Breast epithelium (tissue), 4 donors: ENCODE data around the gene SAMD11. TPM values are rescaled to one million over a fixed set of nuclear protein-coding genes. Genes with fewer than 3 reads are reported as not detected.
A peak's percentile ranks its signal among the peaks of the same experiment; 100 is the strongest.

ENCODE experiments used
- DNase-seq, 2 donors: peaks; one replicate each; pipeline ENCODE4 v3.0.0-alpha.2; 2019; ENCODE audit warnings: low spot score in 2 of 2
- H3K27ac ChIP-seq, 2 donors: fragments of 200-600 bp; sonication (generic) in 1 of 2; one replicate each; pipeline ENCODE4 v1.5.1; 2016 to 2019; ENCODE audit warnings: mild to moderate bottlenecking in 1 of 2
- H3K27me3 ChIP-seq, 2 donors: fragments of 200-600 bp; sonication (generic) in 1 of 2; one replicate each; pipeline versions ENCODE4 v1.5.1 to v1.6.0; 2017 to 2019; ENCODE audit warnings: control low read depth in 1 of 2, mild to moderate bottlenecking in 1 of 2
- H3K36me3 ChIP-seq: fragments of 200-600 bp; one replicate; pipeline ENCODE4 v1.5.1; 2019
- H3K4me1 ChIP-seq, 2 donors: fragments of 200-600 bp; sonication (generic); one replicate each; pipeline ENCODE4 v1.5.1; 2016 to 2019; ENCODE audit warnings: control low read depth in 1 of 2
- H3K4me3 ChIP-seq, 3 donors: fragments of 200-600 bp; sonication (generic); 1 replicate in 2 of 3; 2 replicates in 1 of 3; pipeline ENCODE4 v1.5.1; 2016 to 2019; ENCODE audit warnings: mild to moderate bottlenecking in 3 of 3, moderate library complexity in 2 of 3
- H3K9me3 ChIP-seq, 2 donors: fragments of 200-600 bp; sonication (generic) in 1 of 2; one replicate each; pipeline ENCODE4 v1.5.1; 2016 to 2019; ENCODE audit warnings: control low read depth in 1 of 2
- CTCF ChIP-seq, 3 donors: fragments of 450-650 bp; IDR thresholded peaks; one replicate each; pipeline ENCODE4 v1.5.1; 2016 to 2017; ENCODE audit warnings: antibody characterized with exemption in 3 of 3, mild to moderate bottlenecking in 3 of 3, moderate library complexity in 3 of 3
- POLR2A ChIP-seq: fragments of 450-650 bp; IDR thresholded peaks from one replicate; pipeline ENCODE4 v1.6.1; 2016; ENCODE audit warnings: antibody characterized with exemption, mild to moderate bottlenecking, moderate library complexity
- POLR2AphosphoS5 ChIP-seq, 3 donors: sonication (generic); formaldehyde crosslinking; IDR thresholded peaks; one replicate each; pipeline ENCODE4 v1.6.1; 2017; ENCODE audit warnings: antibody characterized with exemption in 3 of 3
- intact Hi-C: fragments of 100-400 bp; cut with DNase I; formaldehyde crosslinking; loops from one replicate; pipeline ENCODE4 v1.15.1; 2023; ENCODE audit warnings: low total_unique reads
- total RNA-seq, 3 donors: library from RNA; depleted of rRNA; stranded (reverse); fragments of >200 nt; gene quantifications; one replicate each; pipeline ENCODE4 v1.1.0, GENCODE V29; 2016

SAMD11 gene
- total RNA-seq, 3 donors from 2014 or later = 0.16 to 23.0 (median 2.9) TPM

GRCh38 chr1:942411-942821 is 18.7 kb downstream of the SAMD11 start:
- peak overlapping the region; percentile 14 to 70 (median 43) for H3K4me3 ChIP-seq
- peaks cover 1% of the 10 kb centered on the region for H3K36me3 ChIP-seq
- no peak for DNase-seq
- no peaks in the 10 kb centered on the region for H3K9me3 ChIP-seq
- intact Hi-C loops = no loop called here
- H3K4me1 ChIP-seq = peaks cover 20 to 27% of the 10 kb centered on the region in 2 donors
- TF ChIP-seq POLR2AphosphoS5 (IDR thresholded peaks at IDR 0.05) (no peak), POLR2A (no peak), CTCF (IDR thresholded peaks at IDR 0.05) (no peak)
- H3K27ac ChIP-seq = peak overlapping the region in 1 of 2 donors; percentile 61
- H3K27me3 ChIP-seq = peaks cover 13 to 47% of the 10 kb centered on the region in 2 donors

GRCh38 chr1:942864-943533 is 19.3 kb downstream of the SAMD11 start:
- H3K9me3 ChIP-seq = no peaks in the 10 kb centered on the region
- H3K36me3 ChIP-seq = peaks cover 6% of the 10 kb centered on the region
- DNase-seq = no peak
- H3K4me3 ChIP-seq = peak overlapping the region in 2 of 3 donors; percentile 43 to 70
- intact Hi-C loops = no loop called here
- H3K27me3 ChIP-seq = peaks cover 13 to 42% of the 10 kb centered on the region in 2 donors
- peak overlapping the region in 1 of 2 donors; percentile 61 for H3K27ac ChIP-seq
- H3K4me1 ChIP-seq = peaks cover 20 to 27% of the 10 kb centered on the region in 2 donors
- TF ChIP-seq POLR2A = no peak
- no peak for TF ChIP-seq CTCF (IDR thresholded peaks at IDR 0.05)
- no peak for TF ChIP-seq POLR2AphosphoS5 (IDR thresholded peaks at IDR 0.05)

GRCh38 chr1:943545-944340 is 20.0 kb downstream of the SAMD11 start:
- DNase-seq = no peak
- Histone ChIP-seq H3K27ac (peak overlapping the region in 1 of 2 donors; percentile 25), H3K36me3 (peaks cover 6% of the 10 kb centered on the region), H3K4me3 (peak overlapping the region in 2 of 3 donors; percentile 15 to 25), H3K9me3 (no peaks in the 10 kb centered on the region), H3K4me1 (peaks cover 20 to 27% of the 10 kb centered on the region in 2 donors), H3K27me3 (peaks cover 13 to 42% of the 10 kb centered on the region in 2 donors)
- TF ChIP-seq POLR2AphosphoS5 (IDR thresholded peaks at IDR 0.05) = no peak
- no peak for TF ChIP-seq CTCF (IDR thresholded peaks at IDR 0.05)
- no peak for TF ChIP-seq POLR2A
- intact Hi-C loops = no loop called here

- no peaks in the 10 kb centered on the region for H3K9me3 ChIP-seq
- H3K4me1 ChIP-seq = peaks cover 20 to 27% of the 10 kb centered on the region in 2 donors
- intact Hi-C loops = no loop called here
- peak overlapping the region in 1 of 2 donors; percentile 19 for H3K27ac ChIP-seq
- peak overlapping the region in 2 of 3 donors; percentile 15 to 25 for H3K4me3 ChIP-seq
- no peak for DNase-seq
- peaks cover 6% of the 10 kb centered on the region for H3K36me3 ChIP-seq
- TF ChIP-seq POLR2A (no peak), CTCF (IDR thresholded peaks at IDR 0.05) (no peak), POLR2AphosphoS5 (IDR thresholded peaks at IDR 0.05) (no peak)
- H3K27me3 ChIP-seq = peaks cover 13 to 36% of the 10 kb centered on the region in 2 donors
Observed at GRCh38 chr1:944341-945325, 20.9 kb downstream of the SAMD11 start.
